SU-DHL-6 (cell line): ENCODE results near the gene SLC38A10.

Experiments used
- H2AFZ ChIP-seq: fragments of 200-600 bp; sonication (generic); 2 replicates; pipeline ENCODE4 v1.6.1; 2014; ENCODE audit warnings: low read depth, mild to moderate bottlenecking, moderate library complexity, mixed read lengths, antibody characterized with exemption, low read length; ENCODE audit not compliant: severe bottlenecking
- H3F3A ChIP-seq: fragments of 200-600 bp; shearing (Covaris generic); 2 replicates; pipeline ENCODE4 v1.6.0; 2016; ENCODE audit warnings: antibody characterized with exemption, mild to moderate bottlenecking; ENCODE audit not compliant: insufficient read depth
- H3K27ac ChIP-seq: fragments of 200-600 bp; sonication (generic); 2 replicates; pipeline ENCODE4 v1.5.1; 2016; ENCODE audit warnings: low read depth, mild to moderate bottlenecking, low read length, moderate library complexity, mixed read lengths
- H3K27me3 ChIP-seq: fragments of 200-600 bp; sonication (generic), shearing (Covaris generic); 2 replicates; pipeline ENCODE4 v1.6.0; 2014; ENCODE audit warnings: mild to moderate bottlenecking, low read length
- H3K36me3 ChIP-seq: fragments of 200-600 bp; sonication (generic); 2 replicates; pipeline ENCODE4 v1.6.1; 2014; ENCODE audit warnings: mild to moderate bottlenecking, low read length, mixed read lengths
- H3K4me2 ChIP-seq: fragments of 300-600, 200-600 bp; shearing (Covaris generic), sonication (generic); 2 replicates; pipeline ENCODE4 v1.6.0; 2014; ENCODE audit warnings: low read length, low read depth, mild to moderate bottlenecking; ENCODE audit not compliant: poor library complexity, severe bottlenecking
- H3K4me3 ChIP-seq: fragments of 200-600 bp; sonication (generic); 2 replicates; pipeline ENCODE4 v1.5.1; 2014; ENCODE audit warnings: antibody characterized with exemption, low read length, mild to moderate bottlenecking, mixed read lengths; ENCODE audit not compliant: insufficient read depth, poor library complexity, severe bottlenecking
- H3K79me2 ChIP-seq: fragments of 200-600 bp; sonication (generic); 2 replicates; pipeline ENCODE4 v1.6.1; 2014; ENCODE audit warnings: mild to moderate bottlenecking, low read length, moderate library complexity; ENCODE audit not compliant: insufficient read depth
- H3K9ac ChIP-seq: fragments of 200-600 bp; sonication (generic); 2 replicates; pipeline ENCODE4 v1.7.0; 2014; ENCODE audit warnings: mild to moderate bottlenecking, low read length
- H3K9me2 ChIP-seq: fragments of 200-600 bp; sonication (generic); replicated peaks from 2 replicates; pipeline ENCODE4 v1.6.1; 2014; ENCODE audit warnings: low read length; ENCODE audit not compliant: insufficient read depth
- H3K9me3 ChIP-seq: fragments of 200-600 bp; sonication (generic); 2 replicates; pipeline ENCODE4 v1.6.1; 2014; ENCODE audit warnings: low read length, mixed read lengths; ENCODE audit not compliant: insufficient read depth
- H4K20me1 ChIP-seq: fragments of 200-600 bp; sonication (generic); 2 replicates; pipeline ENCODE4 v1.6.1; 2014; ENCODE audit warnings: low read depth, mild to moderate bottlenecking, antibody characterized with exemption, low read length, moderate library complexity, mixed read lengths
- CTCF ChIP-seq: fragments of 200-600 bp; sonication (generic); IDR thresholded peaks from one replicate; pipeline ENCODE4 v1.5.1; 2017; ENCODE audit warnings: antibody characterized with exemption, mild to moderate bottlenecking, low read length, moderate library complexity; ENCODE audit not compliant: insufficient read depth, poor library complexity, severe bottlenecking
- EZH2phosphoT487 ChIP-seq: fragments of 200-600 bp; sonication (generic), shearing (Covaris generic); conservative IDR thresholded peaks from 2 replicates; pipeline ENCODE4 v1.6.1; 2018; ENCODE audit warnings: mild to moderate bottlenecking, antibody characterized with exemption, low read length, moderate library complexity, mixed read lengths

SLC38A10 gene

GRCh38 chr17:81286491-81287145 lies 8.5 kb downstream of the SLC38A10 start:
- no peak for TF ChIP-seq CTCF
- no peak for TF ChIP-seq EZH2phosphoT487
- no peaks in the 10 kb centered on the region for H3K27me3 ChIP-seq
- H3F3A ChIP-seq: no peaks in the 10 kb centered on the region
- no peaks in the 10 kb centered on the region for H3K36me3 ChIP-seq
- H3K9ac ChIP-seq: no peak overlapping the region
- no peaks in the 10 kb centered on the region for H3K9me2 ChIP-seq
- peaks cover 34% of the 10 kb centered on the region for H3K79me2 ChIP-seq
- no peak overlapping the region for H3K4me2 ChIP-seq
- no peaks in the 10 kb centered on the region for H3K9me3 ChIP-seq
- no peak overlapping the region for H2AFZ ChIP-seq
- H3K4me3 ChIP-seq: no peak overlapping the region
- H3K27ac ChIP-seq: no peak overlapping the region
- H4K20me1 ChIP-seq: no peaks in the 10 kb centered on the region

- Histone ChIP-seq H4K20me1 (no peaks in the 10 kb centered on the region), H3K4me3 (no peak overlapping the region), H3K36me3 (no peaks in the 10 kb centered on the region), H2AFZ (no peak overlapping the region), H3K79me2 (peaks cover 29% of the 10 kb centered on the region), H3K27me3 (no peaks in the 10 kb centered on the region), H3K27ac (no peak overlapping the region), H3K9ac (no peak overlapping the region), H3K9me2 (no peaks in the 10 kb centered on the region), H3K4me2 (no peak overlapping the region), H3F3A (no peaks in the 10 kb centered on the region), H3K9me3 (no peaks in the 10 kb centered on the region)
- TF ChIP-seq EZH2phosphoT487 (no peak), CTCF (no peak)
These were observed 9.2 kb downstream of the SLC38A10 start for GRCh38 chr17:81285894-81286293.

GRCh38 chr17:81285179-81285878 lies 9.8 kb downstream of the SLC38A10 start:
- Histone ChIP-seq H3K9ac (no peak overlapping the region), H3K27ac (no peak overlapping the region), H3K4me3 (no peak overlapping the region)

More at GRCh38 chr17:81285179-81285878, 9.8 kb downstream of the SLC38A10 start:
- Histone ChIP-seq H3K36me3 (no peaks in the 10 kb centered on the region), H2AFZ (no peak overlapping the region), H3K4me2 (no peak overlapping the region), H3K9me3 (no peaks in the 10 kb centered on the region), H3K9me2 (no peaks in the 10 kb centered on the region), H3K79me2 (peaks cover 26% of the 10 kb centered on the region), H3K27me3 (no peaks in the 10 kb centered on the region), H3F3A (no peaks in the 10 kb centered on the region), H4K20me1 (no peaks in the 10 kb centered on the region)
- no peak for TF ChIP-seq CTCF
- no peak for TF ChIP-seq EZH2phosphoT487
